PC-3 (cell line): ENCODE data around the gene TRIM62.

ENCODE experiments used
- EZH2 ChIP-seq: fragments of 300-600 bp; sonication (generic); IDR thresholded peaks from one replicate; pipeline ENCODE4 v1.6.1; 2017; ENCODE audit warnings: antibody characterized with exemption, mild to moderate bottlenecking, low read length; ENCODE audit not compliant: unreplicated experiment
- EZH2phosphoT487 ChIP-seq: fragments of 300-600 bp; sonication (generic); IDR thresholded peaks from 2 replicates; pipeline ENCODE4 v1.6.1; 2018; ENCODE audit warnings: mild to moderate bottlenecking, antibody characterized with exemption, low read length, borderline replicate concordance
- TF ChIP-seq, protein P1 (sequence below): fragments of 300-600 bp; sonication (generic); conservative IDR thresholded peaks from 2 replicates; pipeline ENCODE4 v1.5.1; 2017; ENCODE audit warnings: antibody characterized with exemption, low read depth, mild to moderate bottlenecking, low read length

DNA sequence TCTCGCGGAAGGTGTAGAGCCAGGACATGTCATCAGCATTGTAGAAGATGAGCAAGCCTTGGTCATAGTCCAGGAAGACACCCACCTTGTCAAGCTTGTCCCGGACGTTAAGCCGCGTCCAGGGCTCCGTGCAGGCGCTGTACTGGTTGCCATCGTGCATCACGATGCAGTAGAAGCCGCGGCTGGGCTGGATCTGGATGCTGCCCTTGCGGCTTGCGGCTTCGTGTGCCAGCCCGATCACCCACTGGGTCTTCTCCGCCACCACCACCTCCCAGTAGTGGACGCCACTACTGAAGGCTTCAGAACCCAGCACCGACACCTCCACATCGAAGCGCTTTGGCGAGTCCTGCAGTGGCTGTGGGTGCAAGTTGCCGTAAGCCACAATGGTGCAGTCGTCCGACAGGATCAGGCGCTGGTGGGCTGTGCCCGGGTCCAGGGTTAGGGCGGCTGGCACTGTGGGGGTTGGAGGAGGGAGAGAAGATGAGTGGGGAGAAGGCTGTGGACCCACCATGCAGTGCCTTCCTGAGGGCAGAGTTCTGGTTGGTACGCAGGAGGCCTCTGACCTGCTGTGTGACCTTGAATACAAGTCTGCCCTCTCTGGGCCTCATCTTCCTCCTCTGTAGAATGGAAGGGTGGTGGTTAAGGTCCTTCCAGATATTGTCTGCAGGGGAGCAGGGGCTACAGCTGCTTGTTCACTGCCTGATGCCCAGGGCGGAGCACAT lies 34.4 kb downstream of the TRIM62 start:
- TF ChIP-seq EZH2phosphoT487 (no peak), EZH2 (no peak)
- TF ChIP-seq, protein P1, sequence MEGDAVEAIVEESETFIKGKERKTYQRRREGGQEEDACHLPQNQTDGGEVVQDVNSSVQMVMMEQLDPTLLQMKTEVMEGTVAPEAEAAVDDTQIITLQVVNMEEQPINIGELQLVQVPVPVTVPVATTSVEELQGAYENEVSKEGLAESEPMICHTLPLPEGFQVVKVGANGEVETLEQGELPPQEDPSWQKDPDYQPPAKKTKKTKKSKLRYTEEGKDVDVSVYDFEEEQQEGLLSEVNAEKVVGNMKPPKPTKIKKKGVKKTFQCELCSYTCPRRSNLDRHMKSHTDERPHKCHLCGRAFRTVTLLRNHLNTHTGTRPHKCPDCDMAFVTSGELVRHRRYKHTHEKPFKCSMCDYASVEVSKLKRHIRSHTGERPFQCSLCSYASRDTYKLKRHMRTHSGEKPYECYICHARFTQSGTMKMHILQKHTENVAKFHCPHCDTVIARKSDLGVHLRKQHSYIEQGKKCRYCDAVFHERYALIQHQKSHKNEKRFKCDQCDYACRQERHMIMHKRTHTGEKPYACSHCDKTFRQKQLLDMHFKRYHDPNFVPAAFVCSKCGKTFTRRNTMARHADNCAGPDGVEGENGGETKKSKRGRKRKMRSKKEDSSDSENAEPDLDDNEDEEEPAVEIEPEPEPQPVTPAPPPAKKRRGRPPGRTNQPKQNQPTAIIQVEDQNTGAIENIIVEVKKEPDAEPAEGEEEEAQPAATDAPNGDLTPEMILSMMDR: no peak
